ENCODE results near the gene DOCK1. TPM values are rescaled to one million over a fixed set of nuclear protein-coding genes. Genes with fewer than 3 reads are reported as not detected.

Gene DOCK1
- polyA plus RNA-seq, 1 donor = 29.9 TPM

DNA sequence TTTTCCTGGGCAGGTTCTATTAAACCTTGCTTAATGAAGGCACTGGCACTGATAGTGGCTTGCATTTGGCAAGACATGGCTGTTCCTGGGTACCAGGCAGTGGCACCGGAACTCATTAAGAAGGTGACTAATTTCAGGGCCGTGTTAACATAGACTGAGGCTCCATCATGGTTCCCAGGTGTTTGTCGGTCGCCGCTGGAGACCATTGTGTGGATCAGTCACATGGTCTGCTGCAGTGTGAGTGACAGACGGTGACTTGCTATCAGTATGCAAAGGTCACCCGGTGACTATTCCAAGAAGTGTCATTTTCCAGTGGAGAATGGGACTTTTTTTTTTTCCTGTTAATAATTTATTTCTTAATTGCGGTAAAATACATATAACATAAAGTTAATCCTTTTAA is 184.9 kb downstream of the DOCK1 start:
- no peak for DNase-seq

DNA sequence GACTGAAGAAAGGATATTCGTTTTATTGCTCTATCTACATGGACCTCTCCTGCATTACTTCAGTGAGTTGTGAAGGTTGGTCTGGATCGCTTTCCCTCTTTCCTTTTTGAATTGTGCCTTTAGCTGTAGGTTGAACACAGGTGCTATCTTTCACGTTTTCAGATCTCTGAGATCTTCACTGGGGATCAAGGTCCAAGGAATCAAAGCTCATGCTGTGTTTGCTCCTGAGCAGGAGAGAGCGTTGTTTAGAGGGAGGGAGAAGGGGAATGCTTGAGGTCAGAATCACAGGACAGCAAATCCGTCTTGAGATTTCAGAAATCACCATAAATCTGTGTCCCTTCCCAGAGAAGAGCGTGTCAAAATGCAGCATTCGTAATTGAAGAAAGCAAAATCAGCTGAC is 186.1 kb downstream of the DOCK1 start:
- DNase-seq = no peak

DNA sequence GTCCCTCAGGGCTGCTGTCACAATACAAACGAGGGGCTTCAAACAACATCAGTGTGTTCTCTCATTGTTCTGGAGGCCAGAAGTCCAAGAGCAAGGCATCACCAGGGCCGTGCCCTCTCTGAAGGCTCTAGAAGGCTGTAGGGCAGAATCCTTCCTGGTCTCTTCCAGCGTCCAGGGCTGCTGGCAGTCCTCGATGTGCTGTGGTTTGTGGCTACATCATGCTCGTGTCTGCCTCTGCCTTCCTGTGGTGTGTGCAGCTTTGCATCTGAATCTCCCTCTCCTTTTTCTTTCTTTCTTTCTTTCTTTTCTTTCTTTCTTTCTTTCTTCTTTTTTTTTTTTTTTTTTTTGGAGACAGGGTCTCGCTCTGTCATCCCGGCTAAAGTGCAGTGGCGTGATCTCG is 187.7 kb downstream of the DOCK1 start:
- DNase-seq = no peak

DNA sequence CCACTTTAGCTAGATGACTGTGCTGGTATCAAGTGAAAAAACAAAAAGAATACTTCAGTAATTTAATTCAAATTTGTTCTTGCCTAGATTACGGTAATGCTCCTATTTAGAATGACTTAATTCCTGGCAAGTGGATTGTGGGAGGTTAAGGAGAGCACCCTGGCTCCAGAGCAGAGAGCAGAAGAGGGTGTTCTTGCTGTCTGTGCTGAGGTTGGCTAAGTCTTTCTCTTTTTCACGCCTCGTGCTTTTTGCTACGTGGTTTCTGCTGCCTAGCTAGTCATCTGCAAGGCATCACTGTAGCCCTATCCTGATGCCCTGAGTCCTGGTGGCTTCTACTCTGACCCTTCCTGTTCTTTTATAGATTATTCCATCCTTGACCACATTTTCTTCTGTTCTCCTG is 189.8 kb downstream of the DOCK1 start:
- no peak for DNase-seq

DNA sequence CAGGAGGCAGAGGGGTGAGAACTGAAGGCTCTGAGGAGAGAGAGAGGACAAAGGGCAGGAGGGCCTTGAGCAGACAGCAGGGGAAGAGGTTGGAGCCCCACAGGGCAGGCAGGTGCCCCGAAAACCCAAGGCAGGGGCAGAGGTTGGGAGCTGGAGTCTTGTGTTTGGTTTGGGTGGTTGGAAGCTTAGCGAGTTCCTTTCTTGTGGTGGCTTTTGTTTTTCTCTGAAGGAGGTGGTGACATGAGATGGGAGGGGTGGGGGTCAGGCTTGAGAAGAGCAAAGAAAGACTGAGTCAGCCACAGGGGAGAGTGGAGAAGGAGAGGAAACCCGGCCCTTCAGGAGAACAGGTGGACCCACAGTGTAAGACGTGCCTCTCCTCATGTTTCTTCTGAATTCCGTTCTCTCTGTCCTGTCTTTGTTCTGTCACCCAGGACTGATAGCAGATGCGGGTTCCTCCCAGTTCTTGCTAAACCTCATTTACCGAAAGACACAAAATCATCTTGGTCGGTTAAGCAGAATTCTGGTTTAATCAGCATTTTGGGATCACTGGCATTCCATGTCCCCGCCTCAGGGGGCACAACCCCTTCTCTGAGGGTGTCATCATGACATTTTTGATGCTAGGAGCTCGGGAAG is 195.9 kb downstream of the DOCK1 start:
- DNase-seq = no peak

DNA sequence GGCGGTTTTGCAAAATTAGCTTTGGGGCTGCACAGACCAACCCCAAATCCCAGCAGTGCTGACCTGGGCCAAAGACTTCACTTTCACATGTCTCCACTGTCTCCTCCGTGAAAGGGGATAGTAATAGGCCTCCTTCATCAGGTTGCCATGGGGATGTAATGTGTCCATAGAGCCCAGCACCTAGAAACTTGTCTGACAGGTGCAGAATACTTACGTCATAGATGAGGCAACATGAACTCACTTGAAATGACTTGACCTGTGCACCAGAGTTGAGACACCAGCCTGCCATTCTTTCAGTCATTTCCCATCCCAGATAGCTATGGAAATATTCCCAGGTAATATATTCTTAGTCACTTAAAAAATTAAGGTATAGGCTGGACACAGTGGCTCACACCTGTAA is 196.9 kb downstream of the DOCK1 start:
- DNase-seq = no peak

DNA sequence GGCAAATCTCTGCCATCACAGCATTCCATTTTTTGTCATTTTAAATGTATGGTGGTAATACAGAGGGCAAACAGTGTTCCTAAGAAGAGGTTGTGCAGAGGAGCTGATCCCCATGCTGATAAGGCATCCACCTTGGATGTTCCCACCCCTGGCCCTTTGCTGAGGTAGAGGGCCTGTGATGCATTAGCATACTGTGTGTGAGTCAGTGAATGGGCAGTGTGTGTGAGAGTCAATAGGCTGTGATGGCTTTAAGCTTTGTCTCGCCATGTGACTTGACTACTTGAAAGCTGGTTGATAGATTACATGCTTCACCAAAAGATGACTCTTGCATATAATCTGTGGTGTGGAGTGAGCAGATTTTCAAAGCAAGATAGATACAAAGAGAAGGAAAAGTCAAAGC is 209.9 kb downstream of the DOCK1 start:
- DNase-seq = no peak

DNA sequence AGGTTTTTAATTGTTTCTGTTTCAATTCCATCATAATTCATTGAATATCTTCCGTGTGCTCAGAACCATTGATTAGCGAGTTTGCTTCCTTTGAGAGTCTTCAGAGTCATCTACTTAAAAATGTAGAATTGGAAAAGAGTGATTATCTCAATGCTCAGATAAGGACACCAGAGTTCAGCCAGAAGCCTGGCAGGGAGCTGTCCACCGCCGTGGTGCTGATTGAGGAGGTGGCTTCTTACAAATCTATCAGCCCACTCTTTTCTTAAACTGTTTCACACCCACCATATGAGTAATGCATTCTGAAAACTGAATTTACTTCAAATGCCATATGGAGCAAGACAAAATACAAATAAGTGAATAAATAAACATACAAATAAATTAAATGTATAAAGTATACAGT is 211.9 kb downstream of the DOCK1 start:
- DNase-seq = peak; percentile 44

DNA sequence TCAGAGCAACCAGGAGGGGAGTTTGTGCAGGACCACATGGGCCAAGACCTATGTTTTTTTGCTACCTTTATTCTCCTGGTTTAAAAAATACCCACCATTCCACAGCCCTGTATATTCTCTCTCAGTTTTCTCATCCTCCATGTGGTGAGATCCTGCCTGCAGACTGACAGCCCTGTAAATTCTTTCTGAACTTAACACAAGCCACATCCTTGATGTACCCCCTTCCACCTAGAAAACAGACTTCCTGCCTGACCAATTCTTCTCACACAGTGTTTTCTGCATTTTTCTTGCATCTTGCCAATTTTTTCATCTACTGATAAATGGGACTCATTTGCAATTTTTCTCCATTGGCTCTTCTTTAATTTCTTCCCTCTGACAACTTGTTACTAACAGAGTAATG is 212.8 kb downstream of the DOCK1 start:
- DNase-seq = no peak

DNA sequence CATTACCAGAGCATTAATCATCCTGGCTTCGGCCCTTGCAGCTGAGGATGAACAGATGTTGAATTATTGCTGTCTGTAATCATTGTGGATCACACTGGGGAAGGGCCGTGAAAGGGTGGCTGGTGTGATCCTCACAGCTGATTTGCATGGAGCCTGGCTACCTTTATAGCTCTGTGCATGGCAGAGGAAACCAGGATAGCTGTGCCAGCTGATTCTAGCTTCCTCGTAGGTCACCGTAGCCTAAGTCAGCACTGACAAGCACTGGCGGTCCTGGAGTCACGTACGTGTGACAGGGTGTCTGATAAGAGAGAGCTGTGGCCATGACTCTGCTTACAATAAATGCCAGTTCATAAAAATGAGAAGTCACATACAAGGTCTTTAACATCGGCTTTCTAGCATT is 214.7 kb downstream of the DOCK1 start:
- no peak for DNase-seq

DNA sequence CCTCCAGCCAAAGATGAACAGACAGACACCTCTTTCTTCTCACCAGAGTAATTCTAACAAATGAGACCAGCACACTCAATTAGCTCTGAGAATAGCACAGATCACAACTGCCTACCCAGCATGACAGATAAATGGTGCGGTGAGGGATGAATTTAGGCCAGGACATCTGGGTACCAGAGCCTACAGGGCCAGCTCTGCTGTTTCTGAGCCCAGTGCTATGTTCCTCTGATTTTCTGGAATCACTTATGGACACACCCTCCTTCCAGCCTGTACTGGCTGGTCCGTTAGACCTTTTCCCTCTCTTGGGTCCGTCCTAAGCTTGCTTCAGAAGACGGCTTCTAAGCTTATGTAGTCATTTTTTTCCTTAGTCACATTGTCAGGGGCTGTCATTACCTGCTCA is 217.6 kb downstream of the DOCK1 start:
- no peak for DNase-seq

DNA sequence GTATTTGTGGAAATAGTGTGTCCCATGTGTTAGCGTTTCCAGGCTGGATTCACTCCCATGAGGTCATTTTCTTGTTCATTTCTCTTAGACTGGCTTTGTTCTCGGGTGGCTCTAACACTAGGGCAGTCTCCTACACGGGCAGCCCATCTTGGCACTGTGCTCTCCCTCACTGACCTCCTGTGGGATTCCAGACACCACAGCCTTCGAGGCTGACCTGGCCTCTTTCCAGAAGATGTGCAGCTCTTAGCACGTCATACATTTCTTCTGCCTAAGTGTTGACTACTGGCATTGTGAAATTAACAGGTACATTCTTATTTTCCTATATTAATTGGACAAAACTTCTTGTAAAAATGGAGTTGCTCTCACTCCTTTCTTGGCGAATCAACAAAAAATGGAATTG is 218.4 kb downstream of the DOCK1 start:
- DNase-seq = no peak

DNA sequence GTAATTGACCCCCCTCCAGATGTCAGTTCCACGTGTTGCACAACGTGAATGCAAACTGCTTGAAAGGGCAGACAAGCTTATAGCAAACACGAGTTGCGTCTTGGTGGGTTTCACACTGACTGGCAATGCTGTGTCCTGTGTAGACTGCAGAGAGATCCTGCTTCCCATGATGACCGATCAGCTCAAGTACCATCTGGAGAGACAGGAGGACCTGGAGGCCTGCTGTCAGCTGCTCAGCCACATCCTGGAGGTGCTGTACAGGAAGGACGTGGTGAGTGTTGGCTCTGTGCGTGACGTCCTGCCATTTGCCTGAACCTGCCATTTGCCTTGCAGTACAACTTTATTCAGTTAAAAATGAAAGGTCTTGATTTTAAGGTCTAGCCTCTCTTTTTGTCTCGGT is 220.1 kb downstream of the DOCK1 start:
- DNase-seq = no peak

DNA sequence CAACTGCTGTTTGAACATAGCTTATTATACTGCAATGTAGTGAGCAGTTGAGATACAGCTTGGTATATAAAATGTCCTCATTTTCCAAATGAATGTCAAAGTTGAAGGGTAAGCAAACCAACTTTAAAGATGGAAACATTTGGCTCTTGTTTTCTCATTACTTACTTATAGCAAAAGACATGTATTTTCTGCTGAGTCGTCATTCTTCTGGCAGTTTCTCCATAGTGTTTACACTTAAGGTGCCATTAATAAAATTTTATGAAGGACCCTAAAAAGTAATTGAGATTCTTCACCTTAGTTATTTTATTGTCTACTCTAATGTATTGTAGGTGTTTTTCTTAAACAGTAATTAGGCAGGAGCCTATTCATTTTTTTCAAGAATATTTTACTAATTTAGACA is 222.6 kb downstream of the DOCK1 start:
- DNase-seq = no peak

DNA sequence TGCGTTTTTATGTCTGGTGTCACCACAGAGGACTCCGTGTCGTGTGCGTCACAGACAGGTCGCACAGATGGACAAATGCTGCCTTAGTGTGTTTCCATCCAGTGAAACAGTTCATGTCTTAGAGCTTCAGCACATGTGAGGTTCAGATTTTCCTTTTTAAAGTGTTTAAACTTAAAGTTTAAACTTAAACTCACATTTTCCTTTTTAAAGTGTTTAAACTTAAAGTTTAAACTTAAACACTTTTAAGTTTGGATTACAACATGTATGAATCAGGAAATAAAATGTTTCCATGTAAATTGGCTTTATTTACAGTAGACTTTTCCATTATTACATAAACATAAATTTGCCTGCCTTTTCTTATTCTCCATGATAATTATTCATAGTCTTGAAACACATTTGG is 223.9 kb downstream of the DOCK1 start:
- DNase-seq = no peak

DNA sequence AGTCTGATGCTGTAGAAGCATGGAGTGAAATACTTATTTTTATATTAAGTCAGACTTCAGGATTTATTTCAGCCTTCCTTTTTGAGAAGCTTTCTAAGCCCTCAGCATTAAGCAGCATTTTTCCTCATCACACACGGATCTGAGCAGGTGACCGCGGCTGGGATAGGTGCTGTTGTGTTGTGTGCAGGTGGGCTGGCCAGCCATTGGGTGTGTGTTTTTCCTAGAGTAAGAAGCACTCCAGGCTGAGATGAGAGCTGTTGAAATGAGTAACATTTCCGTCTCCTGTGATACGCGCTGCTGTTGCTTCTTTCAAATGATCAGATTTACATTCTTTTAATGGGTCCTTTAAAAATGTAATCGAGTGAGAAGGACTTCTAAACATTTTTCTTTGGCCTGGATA is 227.2 kb downstream of the DOCK1 start:
- no peak for DNase-seq

DNA sequence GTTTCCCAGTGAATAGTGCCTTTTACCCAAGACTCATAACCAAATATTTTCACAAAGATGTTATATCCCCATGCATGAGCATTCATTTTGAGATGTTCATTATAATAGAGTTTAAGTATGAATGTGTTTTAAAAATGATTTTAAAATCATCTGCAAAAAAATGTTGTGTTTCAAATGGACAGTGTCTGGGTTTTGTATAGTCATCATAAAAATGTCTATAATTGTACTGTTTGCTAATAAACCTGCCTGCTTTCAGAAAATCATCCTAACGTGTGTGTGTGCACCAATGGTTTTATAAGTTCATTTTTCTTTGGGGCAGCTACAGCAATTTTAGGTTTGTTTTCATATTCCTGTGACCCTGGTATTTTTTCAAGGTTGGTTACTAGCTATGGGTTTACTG is 228.0 kb downstream of the DOCK1 start:
- no peak for DNase-seq

DNA sequence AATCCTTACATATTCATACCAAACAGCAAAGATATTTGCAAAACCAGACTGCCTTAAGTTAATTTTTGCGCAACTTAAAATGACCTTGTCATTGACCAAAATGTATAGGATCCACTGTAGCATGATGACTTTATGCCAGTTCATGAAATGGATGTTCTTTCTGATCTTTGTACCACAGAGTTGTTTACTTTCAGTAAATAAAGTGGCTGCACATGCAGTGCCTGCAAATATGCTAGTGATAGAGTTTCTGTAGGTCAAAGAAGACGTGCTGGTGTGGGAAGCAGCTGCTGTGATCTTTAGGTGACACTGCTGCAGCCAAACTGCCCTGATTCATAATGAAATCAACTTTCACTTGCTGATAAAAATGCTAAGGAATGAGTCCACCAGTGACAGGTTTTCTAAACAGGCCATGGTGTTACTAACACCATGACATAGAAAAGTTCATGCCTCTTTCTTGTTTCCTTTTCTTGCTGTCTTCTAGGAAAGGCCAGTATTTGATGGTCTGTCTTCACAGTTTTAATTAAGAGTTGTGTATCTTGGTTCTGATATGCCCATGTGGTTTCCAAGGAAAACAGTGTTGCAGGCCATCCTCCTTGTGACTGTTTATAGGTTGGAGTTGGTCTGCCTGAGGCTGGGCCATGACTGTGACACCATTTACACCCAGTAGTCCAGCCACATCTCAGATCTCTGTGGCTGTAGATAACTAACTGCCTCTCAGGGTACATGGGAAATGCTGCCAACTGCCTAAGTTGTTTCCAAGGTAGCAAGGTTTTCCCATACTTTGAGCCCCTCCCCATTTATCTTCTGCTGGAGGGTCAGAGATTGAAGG is 228.7 kb downstream of the DOCK1 start:
- no peak for DNase-seq

DNA sequence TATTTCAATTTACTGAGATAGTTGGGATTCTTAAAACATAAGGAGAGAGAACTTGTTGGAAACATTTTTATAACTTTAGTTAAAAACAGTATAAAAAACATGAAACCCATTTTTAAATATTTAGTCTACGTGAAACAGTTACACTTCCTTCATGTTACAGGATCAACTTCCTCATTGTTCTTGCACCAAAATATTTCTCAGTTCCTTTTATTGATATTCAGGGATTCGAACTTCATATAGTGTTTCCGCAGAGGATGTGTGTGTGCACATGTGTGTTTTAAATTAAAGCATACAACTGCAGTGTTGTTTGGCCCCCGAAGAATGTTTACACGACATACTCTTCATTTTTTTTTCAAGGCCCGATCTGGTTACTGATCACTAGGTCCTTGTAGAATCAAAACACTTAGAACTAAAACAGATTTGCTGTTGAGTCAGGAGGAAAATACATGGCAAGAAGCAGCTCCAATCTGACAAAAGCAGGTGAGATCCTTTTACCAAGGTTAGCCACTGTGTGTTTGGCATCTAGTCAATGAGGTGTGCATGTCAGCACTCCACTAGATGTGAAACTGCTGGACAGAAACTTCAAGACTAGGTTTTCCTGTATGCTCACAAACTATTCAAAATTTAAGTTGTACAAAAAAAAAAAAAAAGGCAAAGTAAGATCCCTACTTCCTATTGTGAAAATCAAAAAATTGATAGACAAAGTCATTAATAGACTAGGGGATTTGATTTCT is 230.8 kb downstream of the DOCK1 start:
- DNase-seq = no peak

DNA sequence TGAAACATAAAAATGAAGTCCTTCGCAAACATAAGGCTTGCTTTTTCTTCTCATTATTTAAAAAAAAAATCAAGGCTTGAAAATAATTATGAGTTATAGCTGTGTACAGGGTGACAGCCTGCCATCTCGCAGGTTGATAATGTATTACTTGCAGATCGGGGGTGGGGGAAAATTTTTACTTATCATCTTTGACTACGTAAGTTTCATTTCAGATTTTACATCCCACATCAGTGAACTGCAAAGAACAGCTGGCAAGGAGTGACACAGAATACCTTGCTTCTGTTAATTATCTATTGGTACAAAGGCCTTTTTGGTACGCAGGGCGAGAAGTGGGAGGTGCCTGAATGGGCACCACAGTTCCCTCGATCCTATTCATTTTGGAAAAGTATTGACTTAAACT is 232.2 kb downstream of the DOCK1 start:
- no peak for DNase-seq

DNA sequence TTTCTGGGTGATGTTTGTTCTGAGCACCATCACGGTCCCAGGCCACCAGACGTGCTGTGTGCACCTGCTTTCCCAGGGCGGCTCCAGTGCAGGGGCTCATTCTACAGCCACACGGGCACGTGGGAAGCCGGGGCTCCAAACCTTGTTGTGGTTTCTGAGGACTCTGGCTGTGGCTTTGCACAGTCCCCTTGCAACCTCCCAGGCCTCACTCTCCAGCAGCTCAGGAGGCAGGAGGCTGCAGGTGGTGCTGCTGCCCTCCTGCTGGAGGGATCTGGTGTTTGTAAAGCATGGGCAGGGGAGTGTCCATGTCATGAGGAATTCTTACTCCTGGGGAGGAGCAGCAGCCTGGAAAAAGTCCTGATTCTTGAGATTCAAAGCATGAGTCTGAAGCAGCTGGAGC is 236.9 kb downstream of the DOCK1 start:
- DNase-seq = no peak

DNA sequence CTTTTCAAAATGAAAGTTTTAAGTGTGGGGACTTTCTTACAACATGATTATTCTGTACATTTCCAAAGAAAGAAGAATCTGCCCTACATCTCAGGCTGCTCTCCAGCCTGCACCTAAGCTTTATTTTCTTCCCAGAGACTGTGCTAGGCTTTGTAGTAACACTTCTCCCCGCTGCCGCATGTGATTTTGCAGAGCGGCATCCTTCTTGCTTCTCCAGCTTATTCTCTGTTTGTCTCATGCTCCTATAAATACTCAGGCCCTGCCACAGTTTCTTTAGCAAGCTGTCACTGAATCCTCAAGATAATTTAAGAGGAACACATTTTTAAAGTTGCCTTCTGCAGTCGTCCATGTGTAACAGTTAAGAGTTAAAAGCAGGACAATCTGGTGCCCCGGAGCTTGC is 237.6 kb downstream of the DOCK1 start:
- no peak for DNase-seq

DNA sequence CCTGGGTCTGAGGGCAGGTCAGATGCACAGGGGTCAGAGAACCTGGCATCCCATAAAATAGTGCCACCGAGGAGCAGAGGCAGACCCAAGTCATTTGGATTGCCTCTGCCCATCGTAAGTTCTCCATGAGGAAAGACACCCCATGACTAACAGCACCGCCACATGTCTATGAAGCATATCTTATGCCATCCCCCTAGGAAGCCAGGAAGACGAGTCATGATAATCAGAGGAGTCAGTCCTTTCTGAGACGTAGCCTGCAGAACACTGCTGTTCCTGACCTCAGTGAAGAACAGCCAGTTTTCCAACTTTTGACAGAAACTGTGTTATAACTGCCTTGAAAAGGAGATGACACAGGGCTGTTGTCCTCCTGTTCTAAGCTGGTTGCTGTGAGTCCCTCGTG is 239.9 kb downstream of the DOCK1 start:
- DNase-seq = no peak

DNA sequence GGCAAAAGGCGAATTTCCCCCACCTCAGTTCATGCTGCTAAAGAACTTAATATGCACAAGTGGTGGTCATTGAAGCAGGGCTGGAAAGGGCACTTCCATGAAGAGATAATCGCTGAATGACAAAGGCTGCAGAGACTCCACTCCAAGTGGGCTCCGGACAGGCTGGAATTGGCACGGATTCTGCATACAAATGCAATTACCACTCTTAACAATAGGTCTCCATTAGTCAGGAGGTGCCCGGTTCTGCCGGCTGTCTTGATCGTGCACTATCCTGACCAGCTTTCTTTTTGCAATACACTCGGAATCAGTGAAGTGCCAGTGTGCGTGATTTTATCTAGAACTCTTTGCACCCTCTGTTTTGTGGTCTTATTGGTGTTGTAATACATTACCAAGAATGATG is 241.4 kb downstream of the DOCK1 start:
- DNase-seq = no peak

All from hindlimb muscle (tissue), 1 donor.